Measurements from ENCODE around the gene IZUMO4. TPM values are rescaled to one million over a fixed set of nuclear protein-coding genes. Genes with fewer than 3 reads are reported as not detected.

IZUMO4 gene
- total and polyA plus RNA-seq, 10 of the 15 experiments (the other 5 are each of a cell fraction or from before 2014, with no cell fraction given): 0.53 to 27.1 (median 7.5) TPM

DNA sequence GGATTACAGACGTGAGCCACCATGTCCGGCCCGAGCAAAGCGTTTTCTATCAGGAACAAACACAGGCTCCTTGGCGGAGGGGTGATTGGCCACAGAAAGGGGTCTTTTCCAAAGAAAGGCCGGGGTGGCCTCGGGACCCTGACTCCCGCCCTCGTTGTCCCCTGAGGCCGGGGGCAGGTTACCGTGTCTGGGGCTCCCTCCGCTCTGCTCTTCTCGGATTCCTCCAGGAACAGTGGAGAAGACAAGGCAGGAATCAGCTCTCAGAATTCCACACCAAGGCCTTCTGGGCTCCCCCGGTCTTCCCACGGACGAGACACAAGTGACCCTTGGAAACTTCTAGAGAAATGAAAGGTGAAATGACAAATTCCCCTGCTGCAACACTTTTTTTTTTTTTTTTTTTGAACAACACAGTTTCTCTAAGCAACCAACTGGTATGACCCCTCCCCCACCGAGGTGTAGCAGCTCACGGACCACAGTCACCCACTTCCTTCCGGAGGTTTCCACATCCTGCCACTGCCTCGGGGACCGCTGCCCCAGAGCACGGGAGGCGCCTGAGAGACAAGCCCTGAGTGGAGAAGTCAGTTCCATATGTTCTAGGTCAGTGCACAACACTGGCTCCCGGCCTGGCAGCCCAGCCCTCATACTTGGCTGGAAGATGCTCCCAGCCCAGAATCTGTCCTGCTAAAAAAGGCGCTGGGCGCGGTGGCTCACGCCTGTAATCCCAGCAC lies 11.6 kb upstream of the IZUMO4 start (continued):
- TF ChIP-seq NFIC (IDR thresholded peaks at IDR 0.05; ENCODE audit: low read depth, low read length) (peak; percentile 96), YY1 (IDR thresholded peaks at IDR 0.05; ENCODE audit: low read depth, low read length) (peak; percentile 66), TCF12 (IDR thresholded peaks at IDR 0.05; ENCODE audit: low read depth, low read length) (peak; percentile 93), TCF3 (IDR thresholded peaks at IDR 0.05; ENCODE audit: borderline replicate concordance, insufficient read depth, low read depth, low read length) (peak; percentile 94), IKZF1 (conservative IDR thresholded peaks at IDR 0.05) (peak; percentile 97), PAX5 (IDR thresholded peaks at IDR 0.05; ENCODE audit: borderline replicate concordance, low read depth, low read length) (peak; percentile 96), DPF2 (IDR thresholded peaks at IDR 0.05) (peak; percentile 78; the same call in 1 of the 2 replicates), JUNB (IDR thresholded peaks at IDR 0.05) (no peak; the same call in 1 of the 2 replicates), NFYA (IDR thresholded peaks at IDR 0.05; ENCODE audit: borderline replicate concordance, low read depth, low read length) (no peak), NR2C2 (IDR thresholded peaks at IDR 0.05; ENCODE audit: borderline replicate concordance, control insufficient read depth, insufficient read length, low read depth) (no peak), ZNF622 (IDR thresholded peaks at IDR 0.05) (no peak), STAT3 (IDR thresholded peaks at IDR 0.05; ENCODE audit: low read depth, low read length) (0 out of 2 replicates have a peak, but pooled peaks have one; percentile 73), CREM (IDR thresholded peaks at IDR 0.05; ENCODE audit: low read depth) (peak; percentile 93), ATF7 (IDR thresholded peaks at IDR 0.05; ENCODE audit: low read depth) (peak; percentile 85), CREB1 (IDR thresholded peaks at IDR 0.05; ENCODE audit: low read depth) (peak; percentile 74), ZNF217 (IDR thresholded peaks at IDR 0.05) (peak; percentile 85), ZNF24 (IDR thresholded peaks at IDR 0.05) (no peak), CBFB (IDR thresholded peaks at IDR 0.05; ENCODE audit: low read depth) (peak; percentile 99)
- TF ChIP-seq, protein P1, sequence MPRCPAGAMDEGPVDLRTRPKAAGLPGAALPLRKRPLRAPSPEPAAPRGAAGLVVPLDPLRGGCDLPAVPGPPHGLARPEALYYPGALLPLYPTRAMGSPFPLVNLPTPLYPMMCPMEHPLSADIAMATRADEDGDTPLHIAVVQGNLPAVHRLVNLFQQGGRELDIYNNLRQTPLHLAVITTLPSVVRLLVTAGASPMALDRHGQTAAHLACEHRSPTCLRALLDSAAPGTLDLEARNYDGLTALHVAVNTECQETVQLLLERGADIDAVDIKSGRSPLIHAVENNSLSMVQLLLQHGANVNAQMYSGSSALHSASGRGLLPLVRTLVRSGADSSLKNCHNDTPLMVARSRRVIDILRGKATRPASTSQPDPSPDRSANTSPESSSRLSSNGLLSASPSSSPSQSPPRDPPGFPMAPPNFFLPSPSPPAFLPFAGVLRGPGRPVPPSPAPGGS (IDR thresholded peaks at IDR 0.05; ENCODE audit: borderline replicate concordance, insufficient read depth, low read depth, low read length, poor library complexity, severe bottlenecking): peak; percentile 95
- TF ChIP-seq, protein P2, sequence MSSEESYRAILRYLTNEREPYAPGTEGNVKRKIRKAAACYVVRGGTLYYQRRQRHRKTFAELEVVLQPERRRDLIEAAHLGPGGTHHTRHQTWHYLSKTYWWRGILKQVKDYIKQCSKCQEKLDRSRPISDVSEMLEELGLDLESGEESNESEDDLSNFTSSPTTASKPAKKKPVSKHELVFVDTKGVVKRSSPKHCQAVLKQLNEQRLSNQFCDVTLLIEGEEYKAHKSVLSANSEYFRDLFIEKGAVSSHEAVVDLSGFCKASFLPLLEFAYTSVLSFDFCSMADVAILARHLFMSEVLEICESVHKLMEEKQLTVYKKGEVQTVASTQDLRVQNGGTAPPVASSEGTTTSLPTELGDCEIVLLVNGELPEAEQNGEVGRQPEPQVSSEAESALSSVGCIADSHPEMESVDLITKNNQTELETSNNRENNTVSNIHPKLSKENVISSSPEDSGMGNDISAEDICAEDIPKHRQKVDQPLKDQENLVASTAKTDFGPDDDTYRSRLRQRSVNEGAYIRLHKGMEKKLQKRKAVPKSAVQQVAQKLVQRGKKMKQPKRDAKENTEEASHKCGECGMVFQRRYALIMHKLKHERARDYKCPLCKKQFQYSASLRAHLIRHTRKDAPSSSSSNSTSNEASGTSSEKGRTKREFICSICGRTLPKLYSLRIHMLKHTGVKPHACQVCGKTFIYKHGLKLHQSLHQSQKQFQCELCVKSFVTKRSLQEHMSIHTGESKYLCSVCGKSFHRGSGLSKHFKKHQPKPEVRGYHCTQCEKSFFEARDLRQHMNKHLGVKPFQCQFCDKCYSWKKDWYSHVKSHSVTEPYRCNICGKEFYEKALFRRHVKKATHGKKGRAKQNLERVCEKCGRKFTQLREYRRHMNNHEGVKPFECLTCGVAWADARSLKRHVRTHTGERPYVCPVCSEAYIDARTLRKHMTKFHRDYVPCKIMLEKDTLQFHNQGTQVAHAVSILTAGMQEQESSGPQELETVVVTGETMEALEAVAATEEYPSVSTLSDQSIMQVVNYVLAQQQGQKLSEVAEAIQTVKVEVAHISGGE (CRISPR knock-in tag; IDR thresholded peaks at IDR 0.05): 0 out of 2 replicates have a peak, but pooled peaks have one; percentile 12
- TF ChIP-seq, protein P3, sequence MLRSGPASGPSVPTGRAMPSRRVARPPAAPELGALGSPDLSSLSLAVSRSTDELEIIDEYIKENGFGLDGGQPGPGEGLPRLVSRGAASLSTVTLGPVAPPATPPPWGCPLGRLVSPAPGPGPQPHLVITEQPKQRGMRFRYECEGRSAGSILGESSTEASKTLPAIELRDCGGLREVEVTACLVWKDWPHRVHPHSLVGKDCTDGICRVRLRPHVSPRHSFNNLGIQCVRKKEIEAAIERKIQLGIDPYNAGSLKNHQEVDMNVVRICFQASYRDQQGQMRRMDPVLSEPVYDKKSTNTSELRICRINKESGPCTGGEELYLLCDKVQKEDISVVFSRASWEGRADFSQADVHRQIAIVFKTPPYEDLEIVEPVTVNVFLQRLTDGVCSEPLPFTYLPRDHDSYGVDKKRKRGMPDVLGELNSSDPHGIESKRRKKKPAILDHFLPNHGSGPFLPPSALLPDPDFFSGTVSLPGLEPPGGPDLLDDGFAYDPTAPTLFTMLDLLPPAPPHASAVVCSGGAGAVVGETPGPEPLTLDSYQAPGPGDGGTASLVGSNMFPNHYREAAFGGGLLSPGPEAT (IDR thresholded peaks at IDR 0.05; ENCODE audit: low read depth): peak; percentile 93
- TF ChIP-seq, protein P4, sequence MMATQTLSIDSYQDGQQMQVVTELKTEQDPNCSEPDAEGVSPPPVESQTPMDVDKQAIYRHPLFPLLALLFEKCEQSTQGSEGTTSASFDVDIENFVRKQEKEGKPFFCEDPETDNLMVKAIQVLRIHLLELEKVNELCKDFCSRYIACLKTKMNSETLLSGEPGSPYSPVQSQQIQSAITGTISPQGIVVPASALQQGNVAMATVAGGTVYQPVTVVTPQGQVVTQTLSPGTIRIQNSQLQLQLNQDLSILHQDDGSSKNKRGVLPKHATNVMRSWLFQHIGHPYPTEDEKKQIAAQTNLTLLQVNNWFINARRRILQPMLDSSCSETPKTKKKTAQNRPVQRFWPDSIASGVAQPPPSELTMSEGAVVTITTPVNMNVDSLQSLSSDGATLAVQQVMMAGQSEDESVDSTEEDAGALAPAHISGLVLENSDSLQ (IDR thresholded peaks at IDR 0.05): peak; percentile 70
- TF ChIP-seq, protein P5, sequence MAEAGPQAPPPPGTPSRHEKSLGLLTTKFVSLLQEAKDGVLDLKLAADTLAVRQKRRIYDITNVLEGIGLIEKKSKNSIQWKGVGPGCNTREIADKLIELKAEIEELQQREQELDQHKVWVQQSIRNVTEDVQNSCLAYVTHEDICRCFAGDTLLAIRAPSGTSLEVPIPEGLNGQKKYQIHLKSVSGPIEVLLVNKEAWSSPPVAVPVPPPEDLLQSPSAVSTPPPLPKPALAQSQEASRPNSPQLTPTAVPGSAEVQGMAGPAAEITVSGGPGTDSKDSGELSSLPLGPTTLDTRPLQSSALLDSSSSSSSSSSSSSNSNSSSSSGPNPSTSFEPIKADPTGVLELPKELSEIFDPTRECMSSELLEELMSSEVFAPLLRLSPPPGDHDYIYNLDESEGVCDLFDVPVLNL (IDR thresholded peaks at IDR 0.05; ENCODE audit: low read depth, low read length): no peak

Measured in GM12878 (cell line).